Measurements from ENCODE around the gene CKAP2L. TPM values are rescaled to one million over a fixed set of nuclear protein-coding genes. Genes with fewer than 3 reads are reported as not detected.

CKAP2L gene, protein sequence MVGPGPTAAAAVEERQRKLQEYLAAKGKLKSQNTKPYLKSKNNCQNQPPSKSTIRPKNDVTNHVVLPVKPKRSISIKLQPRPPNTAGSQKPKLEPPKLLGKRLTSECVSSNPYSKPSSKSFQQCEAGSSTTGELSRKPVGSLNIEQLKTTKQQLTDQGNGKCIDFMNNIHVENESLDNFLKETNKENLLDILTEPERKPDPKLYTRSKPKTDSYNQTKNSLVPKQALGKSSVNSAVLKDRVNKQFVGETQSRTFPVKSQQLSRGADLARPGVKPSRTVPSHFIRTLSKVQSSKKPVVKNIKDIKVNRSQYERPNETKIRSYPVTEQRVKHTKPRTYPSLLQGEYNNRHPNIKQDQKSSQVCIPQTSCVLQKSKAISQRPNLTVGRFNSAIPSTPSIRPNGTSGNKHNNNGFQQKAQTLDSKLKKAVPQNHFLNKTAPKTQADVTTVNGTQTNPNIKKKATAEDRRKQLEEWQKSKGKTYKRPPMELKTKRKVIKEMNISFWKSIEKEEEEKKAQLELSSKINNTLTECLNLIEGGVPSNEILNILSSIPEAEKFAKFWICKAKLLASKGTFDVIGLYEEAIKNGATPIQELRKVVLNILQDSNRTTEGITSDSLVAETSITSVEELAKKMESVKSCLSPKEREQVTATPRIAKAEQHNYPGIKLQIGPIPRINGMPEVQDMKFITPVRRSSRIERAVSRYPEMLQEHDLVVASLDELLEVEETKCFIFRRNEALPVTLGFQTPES
- 6.8 and 10.4 TPM in 2 replicates for total RNA-seq

DNA sequence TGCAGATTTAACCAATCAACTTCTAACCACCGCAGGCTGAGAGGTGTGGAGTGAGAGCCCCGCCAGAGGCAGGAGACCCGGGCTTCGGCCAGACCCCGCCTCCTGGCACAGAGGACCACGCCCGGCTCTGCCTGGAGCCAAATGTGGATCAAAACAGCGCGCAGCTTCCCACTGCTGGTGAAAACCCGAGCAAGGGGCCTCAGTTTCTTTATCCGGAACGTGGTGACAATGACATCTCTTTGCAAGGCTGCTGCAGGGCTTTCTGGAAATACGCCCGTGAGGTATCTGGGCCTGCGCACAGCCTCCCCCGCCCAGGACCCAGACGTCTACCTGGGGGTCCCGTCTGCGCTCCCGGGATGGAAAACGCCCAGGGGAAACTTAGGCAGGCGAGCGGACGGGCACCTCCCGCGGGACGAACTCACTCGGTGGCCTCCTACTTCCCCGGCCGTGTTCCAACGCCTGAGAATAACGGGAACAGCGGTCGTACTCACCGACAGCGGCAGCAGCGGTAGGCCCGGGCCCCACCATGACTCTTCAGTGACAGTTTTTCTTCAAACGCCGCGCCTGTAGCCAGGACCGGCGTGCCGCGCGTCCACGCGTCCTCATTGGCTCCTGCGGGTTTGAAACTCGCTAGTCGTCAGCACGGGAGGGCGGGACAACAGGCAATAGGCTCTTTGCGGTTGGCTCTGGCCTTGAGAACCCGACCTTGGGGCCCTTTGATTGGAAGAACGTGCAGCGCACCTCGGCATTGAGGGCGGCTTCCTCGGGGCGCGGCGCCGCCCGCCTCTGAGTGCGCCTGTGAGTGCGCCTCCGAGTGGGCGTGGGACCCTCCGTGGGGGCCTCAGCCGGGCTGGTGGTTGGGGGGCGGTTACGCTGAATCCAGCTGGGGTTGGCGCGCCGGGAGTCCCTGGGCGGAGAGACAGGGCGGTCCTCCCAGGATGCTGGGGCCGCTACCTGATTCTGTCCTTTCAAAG is at the start of gene CKAP2L:
TSS of gene CKAP2L (minus strand) at position 539 of the 974 bp plus-strand sequence. CDS start at position 528, 11 bp downstream.
- DNase-seq (ENCODE audit: low read depth) = peak; percentile 98
- peak within 1 kb of the TSS; percentile 83 for H3K4me3 ChIP-seq (ENCODE audit: low read depth, low read length)
- TF ChIP-seq, protein P1, sequence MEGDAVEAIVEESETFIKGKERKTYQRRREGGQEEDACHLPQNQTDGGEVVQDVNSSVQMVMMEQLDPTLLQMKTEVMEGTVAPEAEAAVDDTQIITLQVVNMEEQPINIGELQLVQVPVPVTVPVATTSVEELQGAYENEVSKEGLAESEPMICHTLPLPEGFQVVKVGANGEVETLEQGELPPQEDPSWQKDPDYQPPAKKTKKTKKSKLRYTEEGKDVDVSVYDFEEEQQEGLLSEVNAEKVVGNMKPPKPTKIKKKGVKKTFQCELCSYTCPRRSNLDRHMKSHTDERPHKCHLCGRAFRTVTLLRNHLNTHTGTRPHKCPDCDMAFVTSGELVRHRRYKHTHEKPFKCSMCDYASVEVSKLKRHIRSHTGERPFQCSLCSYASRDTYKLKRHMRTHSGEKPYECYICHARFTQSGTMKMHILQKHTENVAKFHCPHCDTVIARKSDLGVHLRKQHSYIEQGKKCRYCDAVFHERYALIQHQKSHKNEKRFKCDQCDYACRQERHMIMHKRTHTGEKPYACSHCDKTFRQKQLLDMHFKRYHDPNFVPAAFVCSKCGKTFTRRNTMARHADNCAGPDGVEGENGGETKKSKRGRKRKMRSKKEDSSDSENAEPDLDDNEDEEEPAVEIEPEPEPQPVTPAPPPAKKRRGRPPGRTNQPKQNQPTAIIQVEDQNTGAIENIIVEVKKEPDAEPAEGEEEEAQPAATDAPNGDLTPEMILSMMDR (IDR thresholded peaks at IDR 0.05; ENCODE audit: insufficient read depth, low read depth, low read length) = no peak

- TF ChIP-seq, protein P1 (IDR thresholded peaks at IDR 0.05; ENCODE audit: insufficient read depth, low read depth, low read length) = no peak
- DNase-seq (ENCODE audit: low read depth) = no peak
- no peak overlapping the region for H3K4me3 ChIP-seq (ENCODE audit: low read depth, low read length)
Measured at GRCh38 chr2:112813280-112813966, 49.0 kb upstream of the CKAP2L start.

- DNase-seq (ENCODE audit: low read depth) = peak; percentile 92
- TF ChIP-seq, protein P1 (IDR thresholded peaks at IDR 0.05; ENCODE audit: insufficient read depth, low read depth, low read length) = no peak
- H3K4me3 ChIP-seq (ENCODE audit: low read depth, low read length) = no peak overlapping the region
Measured at GRCh38 chr2:112812318-112813267, 48.2 kb upstream of the CKAP2L start.

GRCh38 chr2:112811841-112812306 is 47.5 kb upstream of the CKAP2L start:
- TF ChIP-seq, protein P1 (IDR thresholded peaks at IDR 0.05; ENCODE audit: insufficient read depth, low read depth, low read length) = no peak
- DNase-seq (ENCODE audit: low read depth) = peak; percentile 69
- no peak overlapping the region for H3K4me3 ChIP-seq (ENCODE audit: low read depth, low read length)

DNA sequence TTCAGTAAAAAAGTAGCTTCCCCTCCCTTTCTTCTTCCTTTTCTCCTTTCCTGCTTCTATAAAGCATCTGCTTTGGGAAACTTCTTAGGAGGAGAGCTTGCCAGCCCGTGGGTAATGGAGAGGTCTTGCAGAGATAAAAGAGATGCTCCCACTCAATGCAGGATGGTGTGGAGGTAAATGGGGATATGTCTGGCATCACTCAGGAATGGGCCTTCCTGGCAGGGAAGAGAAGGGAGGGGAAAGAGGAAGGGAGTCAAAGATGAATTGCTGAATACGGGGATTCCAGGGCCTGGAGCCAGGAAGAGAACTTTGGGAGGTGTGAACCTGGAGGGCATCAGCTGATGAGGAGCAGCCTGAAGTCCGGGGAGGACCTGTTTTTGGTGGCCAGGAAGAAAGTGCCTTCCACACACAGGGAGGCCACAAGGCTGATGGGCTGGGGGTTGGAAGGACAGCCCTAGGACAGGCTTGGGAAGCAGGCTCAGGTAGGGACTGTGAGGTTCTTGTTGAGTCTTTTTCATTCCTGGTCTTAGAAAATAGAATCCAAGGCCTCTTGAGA is 46.9 kb upstream of the CKAP2L start:
- TF ChIP-seq, protein P1 (IDR thresholded peaks at IDR 0.05; ENCODE audit: insufficient read depth, low read depth, low read length) = no peak

More for the DNA sequence above, 46.9 kb upstream of the CKAP2L start:
- no peak overlapping the region for H3K4me3 ChIP-seq (ENCODE audit: low read depth, low read length)
- no peak for DNase-seq (ENCODE audit: low read depth)

Data from fibroblast of villous mesenchyme (primary cell).